Erythroblast (primary cell): ENCODE measurements around the gene CLSTN2.

Experiments used
- GATA1 ChIP-seq: IDR thresholded peaks from 2 replicates; pipeline ENCODE4 v1.6.1; 2011; ENCODE audit warnings: low read depth, mild to moderate bottlenecking, control low read depth, low read length, moderate library complexity
- POLR2A ChIP-seq: IDR thresholded peaks from 2 replicates; pipeline ENCODE4 v1.6.1; 2011; ENCODE audit warnings: mild to moderate bottlenecking, low read length

DNA sequence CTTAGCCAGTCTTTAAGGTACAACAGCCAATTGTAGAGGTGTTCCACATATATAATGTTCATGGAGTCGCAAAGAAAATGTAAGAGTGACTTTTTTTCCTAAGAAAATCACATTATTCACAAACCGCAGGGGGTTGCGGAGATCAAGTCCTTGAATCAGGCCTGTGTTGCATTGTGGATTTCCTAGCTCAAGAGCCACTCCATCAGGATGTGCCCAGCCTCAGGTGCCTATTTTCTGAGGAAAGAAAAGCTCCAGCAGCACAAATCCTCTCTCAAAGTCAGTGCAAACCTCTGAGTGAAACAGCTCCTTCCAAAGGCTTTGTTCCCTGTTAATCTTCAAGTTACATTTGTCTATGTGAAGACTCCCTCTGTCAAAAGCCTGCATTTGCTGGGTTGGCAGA is 349.4 kb downstream of the CLSTN2 start:
- TF ChIP-seq POLR2A (no peak), GATA1 (no peak)
